GM19099 (cell line): ENCODE results near the gene POLR2H.

Experiments used
- POLR2A ChIP-seq: IDR thresholded peaks from 3 replicates; pipeline ENCODE4 v1.6.1; 2011; ENCODE audit warnings: low read depth; ENCODE audit not compliant: insufficient read length; ENCODE audit errors: extremely low read depth

Gene POLR2H

GRCh38 chr3:184344579-184345316 is 16.8 kb upstream of the POLR2H start:
- no peak for TF ChIP-seq POLR2A

DNA sequence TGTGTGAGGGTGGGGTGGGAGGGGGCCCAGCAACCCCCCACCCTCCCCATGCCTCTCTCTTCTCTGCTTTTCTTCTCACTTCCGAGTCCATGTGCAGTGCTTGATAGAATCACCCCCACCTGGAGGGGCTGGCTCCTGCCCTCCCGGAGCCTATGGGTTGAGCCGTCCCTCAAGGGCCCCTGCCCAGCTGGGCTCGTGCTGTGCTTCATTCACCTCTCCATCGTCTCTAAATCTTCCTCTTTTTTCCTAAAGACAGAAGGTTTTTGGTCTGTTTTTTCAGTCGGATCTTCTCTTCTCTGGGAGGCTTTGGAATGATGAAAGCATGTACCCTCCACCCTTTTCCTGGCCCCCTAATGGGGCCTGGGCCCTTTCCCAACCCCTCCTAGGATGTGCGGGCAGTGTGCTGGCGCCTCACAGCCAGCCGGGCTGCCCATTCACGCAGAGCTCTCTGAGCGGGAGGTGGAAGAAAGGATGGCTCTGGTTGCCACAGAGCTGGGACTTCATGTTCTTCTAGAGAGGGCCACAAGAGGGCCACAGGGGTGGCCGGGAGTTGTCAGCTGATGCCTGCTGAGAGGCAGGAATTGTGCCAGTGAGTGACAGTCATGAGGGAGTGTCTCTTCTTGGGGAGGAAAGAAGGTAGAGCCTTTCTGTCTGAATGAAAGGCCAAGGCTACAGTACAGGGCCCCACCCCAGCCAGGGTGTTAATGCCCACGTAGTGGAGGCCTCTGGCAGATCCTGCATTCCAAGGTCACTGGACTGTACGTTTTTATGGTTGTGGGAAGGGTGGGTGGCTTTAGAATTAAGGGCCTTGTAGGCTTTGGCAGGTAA is 16.0 kb upstream of the POLR2H start:
- no peak for TF ChIP-seq POLR2A

DNA sequence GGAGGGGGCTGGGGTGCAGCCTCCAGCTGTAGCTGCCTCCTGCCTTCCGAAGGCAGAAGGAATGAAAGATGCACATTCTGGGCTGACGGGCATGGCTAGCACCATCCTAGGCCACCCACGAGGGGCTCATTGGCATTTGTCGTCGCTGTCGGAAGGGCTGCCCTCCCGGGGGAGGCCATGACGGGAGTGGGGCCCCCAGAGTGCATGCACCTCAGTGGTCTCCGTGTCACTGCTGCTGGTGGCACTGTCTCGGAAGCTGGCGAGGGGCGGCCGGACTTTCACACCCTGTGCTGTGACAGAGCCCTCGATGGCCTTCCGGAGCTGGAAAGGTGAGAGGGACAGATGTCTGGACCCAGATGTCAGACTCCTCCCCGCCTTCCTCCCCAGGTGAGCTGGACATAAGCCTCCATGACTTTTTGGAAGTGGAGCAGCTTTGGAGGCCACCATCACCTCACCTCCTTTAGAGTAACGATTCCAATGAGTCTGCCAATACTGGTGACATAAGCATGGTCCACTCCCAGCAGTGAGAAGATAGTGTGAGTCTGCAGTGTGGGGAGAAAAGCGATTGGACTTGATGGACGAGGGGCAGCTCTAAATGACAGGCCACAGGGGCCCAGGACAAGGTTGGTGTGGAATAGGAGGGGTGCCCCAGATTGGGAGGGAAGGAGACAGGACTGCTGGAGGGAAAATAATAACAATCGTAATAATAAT is 14.9 kb upstream of the POLR2H start:
- TF ChIP-seq POLR2A = no peak

DNA sequence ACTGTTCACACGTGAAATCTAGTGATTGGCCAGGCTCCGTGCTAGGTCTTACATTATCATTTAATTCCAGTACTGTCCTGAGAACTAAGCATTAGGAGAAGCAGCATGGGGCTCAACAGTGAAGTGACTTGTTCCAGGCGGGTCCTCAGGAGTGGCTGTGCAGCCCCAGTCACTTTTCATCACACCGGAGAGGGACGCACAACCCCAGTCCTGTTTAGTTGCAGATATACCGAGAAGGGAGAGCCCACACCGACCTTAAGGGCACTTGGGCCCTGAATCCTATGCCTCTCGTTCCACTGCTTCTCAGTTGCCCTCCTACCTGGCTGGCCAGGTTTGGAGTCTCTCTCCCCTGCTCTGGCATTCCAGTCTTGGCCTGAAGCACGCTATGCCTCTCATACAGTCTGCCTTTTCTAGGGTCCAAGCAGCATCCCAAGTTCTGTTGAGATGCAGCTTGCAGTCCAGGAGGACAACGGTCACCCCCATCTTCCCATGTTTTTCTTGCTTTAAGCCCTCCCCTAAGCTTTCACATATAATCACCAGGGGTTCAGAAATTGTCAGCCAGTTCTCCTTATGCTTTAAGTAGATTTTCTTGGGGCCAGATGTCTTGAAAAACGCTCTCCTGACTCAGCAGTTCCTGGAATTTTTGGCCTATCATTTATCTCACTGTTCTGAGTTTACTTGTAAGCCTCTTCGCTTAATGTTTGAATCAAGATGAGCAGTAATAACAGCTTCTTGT is 14.0 kb upstream of the POLR2H start:
- TF ChIP-seq POLR2A = no peak

GRCh38 chr3:184348057-184348382 is 13.5 kb upstream of the POLR2H start:
- no peak for TF ChIP-seq POLR2A

GRCh38 chr3:184349563-184350470 is 11.7 kb upstream of the POLR2H start:
- no peak for TF ChIP-seq POLR2A

GRCh38 chr3:184350618-184351017 is 10.9 kb upstream of the POLR2H start:
- no peak for TF ChIP-seq POLR2A

GRCh38 chr3:184351511-184352148 is 9.9 kb upstream of the POLR2H start:
- TF ChIP-seq POLR2A = no peak

GRCh38 chr3:184352149-184352785 is 9.2 kb upstream of the POLR2H start:
- TF ChIP-seq POLR2A = no peak

GRCh38 chr3:184352897-184353545 is 8.5 kb upstream of the POLR2H start:
- TF ChIP-seq POLR2A = no peak

DNA sequence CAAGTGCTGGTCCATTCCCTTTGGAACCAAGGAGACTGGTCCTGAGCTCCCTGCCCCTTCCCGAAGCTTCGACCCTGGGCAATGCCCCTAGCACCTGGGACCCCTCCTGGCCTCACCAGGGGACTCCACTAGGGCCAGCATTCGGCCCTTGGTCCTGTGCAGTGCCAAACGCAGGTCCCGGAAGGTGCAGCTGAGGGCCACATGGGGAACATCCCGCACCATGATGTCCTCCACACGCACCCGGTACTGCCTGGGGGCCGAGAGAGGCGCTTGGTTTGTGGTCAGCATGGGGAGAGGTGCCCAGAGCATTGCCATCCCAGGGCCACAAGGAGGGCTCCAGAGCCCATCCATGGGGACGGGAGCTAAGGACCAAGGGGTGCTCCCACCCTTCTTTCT is 8.0 kb upstream of the POLR2H start:
- TF ChIP-seq POLR2A = no peak

- no peak for TF ChIP-seq POLR2A
Measured at GRCh38 chr3:184354121-184354728, 7.3 kb upstream of the POLR2H start.
